ENCODE data around the gene ZNF664.

ZNF664 gene

GRCh38 chr12:124000111-124000510, 27.1 kb downstream of the ZNF664 start:
- no peak overlapping the region for H4K12ac ChIP-seq (ENCODE audit: low read depth, low read length)
- no peak overlapping the region for H3K4me2 ChIP-seq (ENCODE audit: low read length)
- no peak overlapping the region for H4K91ac ChIP-seq (ENCODE audit: low read depth, low read length)
- no peak overlapping the region for H2AK5ac ChIP-seq (ENCODE audit: low read length)
- no peak overlapping the region for H3K23ac ChIP-seq (ENCODE audit: low read length)
- peaks cover 7 to 28% of the 10 kb centered on the region in 2 experiments for H3K4me1 ChIP-seq (ENCODE audit: control insufficient read depth in 1 of 2, insufficient read depth in 2 of 2, low read length in 2 of 2)
- H3K79me1 ChIP-seq (ENCODE audit: low read length), result no peaks in the 10 kb centered on the region
- H2BK5ac ChIP-seq (ENCODE audit: low read depth, low read length, poor library complexity), result no peak overlapping the region
- no peak overlapping the region for H3K27ac ChIP-seq (ENCODE audit: low read depth, low read length)
- no peak overlapping the region for H2BK120ac ChIP-seq (ENCODE audit: insufficient read depth, low read length, poor library complexity)
- no peak overlapping the region for H3K14ac ChIP-seq (ENCODE audit: low read length)
- no peak overlapping the region for H4K8ac ChIP-seq (ENCODE audit: low read depth, low read length)
- DNase-seq, result no peak
- H2BK12ac ChIP-seq (ENCODE audit: low read length), result no peak overlapping the region
- no CpG with 5 or more reads among the region's 5 CpGs for WGBS (ENCODE audit: extremely low coverage, insufficient coverage, insufficient read length)
- no peak overlapping the region for H3K9ac ChIP-seq (ENCODE audit: low read length)
- H3K4ac ChIP-seq (ENCODE audit: low read depth, low read length), result no peak overlapping the region
- no peaks in the 10 kb centered on the region for H3K27me3 ChIP-seq (ENCODE audit: insufficient read depth, low read length)
- H3K36me3 ChIP-seq (ENCODE audit: control insufficient read depth in 1 of 2, insufficient read depth in 2 of 2, low read length in 2 of 2), result peaks cover 13 to 24% of the 10 kb centered on the region in 2 experiments
- H2AFZ ChIP-seq (ENCODE audit: insufficient read depth, low read length, poor library complexity), result no peak overlapping the region
- H3K18ac ChIP-seq (ENCODE audit: low read length), result no peak overlapping the region
- no peaks in the 10 kb centered on the region for H3K9me3 ChIP-seq (ENCODE audit: insufficient read depth, low read depth, low read length)
- H3K79me2 ChIP-seq (ENCODE audit: control insufficient read depth, insufficient read depth, low read length, poor library complexity), result no peaks in the 10 kb centered on the region
- no peak overlapping the region for H3K4me3 ChIP-seq (ENCODE audit: low read depth, low read length)

- Histone ChIP-seq H3K27me3 (ENCODE audit: insufficient read depth, low read length) (no peaks in the 10 kb centered on the region), H2AK5ac (ENCODE audit: low read length) (no peak overlapping the region), H3K14ac (ENCODE audit: low read length) (no peak overlapping the region), H2BK12ac (ENCODE audit: low read length) (no peak overlapping the region), H4K8ac (ENCODE audit: low read depth, low read length) (no peak overlapping the region), H3K4me3 (ENCODE audit: low read depth, low read length) (no peak overlapping the region), H3K4me2 (ENCODE audit: low read length) (no peak overlapping the region), H4K12ac (ENCODE audit: low read depth, low read length) (no peak overlapping the region), H2BK5ac (ENCODE audit: low read depth, low read length, poor library complexity) (no peak overlapping the region), H3K18ac (ENCODE audit: low read length) (no peak overlapping the region), H3K23ac (ENCODE audit: low read length) (no peak overlapping the region), H2AFZ (ENCODE audit: insufficient read depth, low read length, poor library complexity) (no peak overlapping the region), H3K27ac (ENCODE audit: low read depth, low read length) (no peak overlapping the region), H3K4ac (ENCODE audit: low read depth, low read length) (no peak overlapping the region), H3K4me1 (ENCODE audit: control insufficient read depth in 1 of 2, insufficient read depth in 2 of 2, low read length in 2 of 2) (peaks cover 5 to 23% of the 10 kb centered on the region in 2 experiments), H3K79me2 (ENCODE audit: control insufficient read depth, insufficient read depth, low read length, poor library complexity) (no peaks in the 10 kb centered on the region), H3K9me3 (ENCODE audit: insufficient read depth, low read depth, low read length) (no peaks in the 10 kb centered on the region), H2BK120ac (ENCODE audit: insufficient read depth, low read length, poor library complexity) (no peak overlapping the region), H3K79me1 (ENCODE audit: low read length) (no peaks in the 10 kb centered on the region), H4K91ac (ENCODE audit: low read depth, low read length) (no peak overlapping the region), H3K9ac (ENCODE audit: low read length) (no peak overlapping the region), H3K36me3 (ENCODE audit: control insufficient read depth in 1 of 2, insufficient read depth in 2 of 2, low read length in 2 of 2) (peaks cover 18 to 29% of the 10 kb centered on the region in 2 experiments)
- no CpG with 5 or more reads among the region's 7 CpGs for WGBS (ENCODE audit: extremely low coverage, insufficient coverage, insufficient read length)
- DNase-seq, result no peak
Observed at GRCh38 chr12:124001343-124001742, 28.3 kb downstream of the ZNF664 start.

GRCh38 chr12:124002021-124002644, 29.1 kb downstream of the ZNF664 start:
- Histone ChIP-seq H3K9ac (ENCODE audit: low read length) (no peak overlapping the region), H3K4me1 (ENCODE audit: control insufficient read depth in 1 of 2, insufficient read depth in 2 of 2, low read length in 2 of 2) (peaks cover 0 to 17% of the 10 kb centered on the region in 2 experiments), H2AFZ (ENCODE audit: insufficient read depth, low read length, poor library complexity) (no peak overlapping the region), H3K79me2 (ENCODE audit: control insufficient read depth, insufficient read depth, low read length, poor library complexity) (no peaks in the 10 kb centered on the region), H4K91ac (ENCODE audit: low read depth, low read length) (no peak overlapping the region), H2BK5ac (ENCODE audit: low read depth, low read length, poor library complexity) (no peak overlapping the region), H3K4ac (ENCODE audit: low read depth, low read length) (no peak overlapping the region), H2BK12ac (ENCODE audit: low read length) (no peak overlapping the region), H3K27me3 (ENCODE audit: insufficient read depth, low read length) (no peaks in the 10 kb centered on the region), H3K9me3 (ENCODE audit: insufficient read depth, low read depth, low read length) (no peaks in the 10 kb centered on the region), H3K23ac (ENCODE audit: low read length) (no peak overlapping the region), H3K79me1 (ENCODE audit: low read length) (no peaks in the 10 kb centered on the region), H3K14ac (ENCODE audit: low read length) (no peak overlapping the region), H2AK5ac (ENCODE audit: low read length) (no peak overlapping the region), H4K12ac (ENCODE audit: low read depth, low read length) (no peak overlapping the region), H3K36me3 (ENCODE audit: control insufficient read depth in 1 of 2, insufficient read depth in 2 of 2, low read length in 2 of 2) (peaks cover 18 to 32% of the 10 kb centered on the region in 2 experiments), H3K4me2 (ENCODE audit: low read length) (no peak overlapping the region), H3K27ac (ENCODE audit: low read depth, low read length) (no peak overlapping the region), H4K8ac (ENCODE audit: low read depth, low read length) (no peak overlapping the region), H3K18ac (ENCODE audit: low read length) (no peak overlapping the region), H3K4me3 (ENCODE audit: low read depth, low read length) (no peak overlapping the region), H2BK120ac (ENCODE audit: insufficient read depth, low read length, poor library complexity) (no peak overlapping the region)
- WGBS (ENCODE audit: extremely low coverage, insufficient coverage, insufficient read length), result no CpG with 5 or more reads among the region's 6 CpGs
- DNase-seq, result no peak

- H3K9ac ChIP-seq (ENCODE audit: low read length), result no peak overlapping the region
- no peak overlapping the region for H4K91ac ChIP-seq (ENCODE audit: low read depth, low read length)
- no peak overlapping the region for H3K4ac ChIP-seq (ENCODE audit: low read depth, low read length)
- H2BK120ac ChIP-seq (ENCODE audit: insufficient read depth, low read length, poor library complexity), result no peak overlapping the region
- no peak overlapping the region for H4K12ac ChIP-seq (ENCODE audit: low read depth, low read length)
- H3K14ac ChIP-seq (ENCODE audit: low read length), result no peak overlapping the region
- WGBS (ENCODE audit: extremely low coverage, insufficient coverage, insufficient read length), result no CpG with 5 or more reads among the region's 2 CpGs
- no peak overlapping the region for H3K4me2 ChIP-seq (ENCODE audit: low read length)
- no peak overlapping the region for H2AK5ac ChIP-seq (ENCODE audit: low read length)
- no peak overlapping the region for H2AFZ ChIP-seq (ENCODE audit: insufficient read depth, low read length, poor library complexity)
- H3K4me3 ChIP-seq (ENCODE audit: low read depth, low read length), result no peak overlapping the region
- no peak overlapping the region for H3K18ac ChIP-seq (ENCODE audit: low read length)
- no peak overlapping the region for H4K8ac ChIP-seq (ENCODE audit: low read depth, low read length)
- no peak overlapping the region for H2BK12ac ChIP-seq (ENCODE audit: low read length)
- H3K23ac ChIP-seq (ENCODE audit: low read length), result no peak overlapping the region
- no peaks in the 10 kb centered on the region for H3K79me2 ChIP-seq (ENCODE audit: control insufficient read depth, insufficient read depth, low read length, poor library complexity)
- DNase-seq, result no peak
- no peaks in the 10 kb centered on the region for H3K27me3 ChIP-seq (ENCODE audit: insufficient read depth, low read length)
- H2BK5ac ChIP-seq (ENCODE audit: low read depth, low read length, poor library complexity), result no peak overlapping the region
- no peaks in the 10 kb centered on the region for H3K79me1 ChIP-seq (ENCODE audit: low read length)
- no peak overlapping the region for H3K27ac ChIP-seq (ENCODE audit: low read depth, low read length)
- peaks cover 18 to 32% of the 10 kb centered on the region in 2 experiments for H3K36me3 ChIP-seq (ENCODE audit: control insufficient read depth in 1 of 2, insufficient read depth in 2 of 2, low read length in 2 of 2)
- peaks cover 0 to 13% of the 10 kb centered on the region in 2 experiments for H3K4me1 ChIP-seq (ENCODE audit: control insufficient read depth in 1 of 2, insufficient read depth in 2 of 2, low read length in 2 of 2)
- H3K9me3 ChIP-seq (ENCODE audit: insufficient read depth, low read depth, low read length), result no peaks in the 10 kb centered on the region
Observed at GRCh38 chr12:124002654-124003053, 29.6 kb downstream of the ZNF664 start.
